HEK293 (cell line): Measurements from ENCODE around the gene CHMP4B.

ENCODE experiments used
- CTCF ChIA-PET: fragments of 350-600 bp; formaldehyde crosslinking; extraction: SDS; loops from one replicate; lab custom pipeline; 2021; ENCODE audit warnings: antibody characterized with exemption; lab: Yijun Ruan, JAX
- POLR2A ChIA-PET: fragments of 300-600 bp; formaldehyde crosslinking; extraction: SDS; loops from one replicate; lab custom pipeline; 2020; ENCODE audit warnings: antibody characterized with exemption, inconsistent platforms; lab: Yijun Ruan, JAX
- H3K27ac ChIP-seq: fragments of 200-500 bp; sonication (Bioruptor generic); 2 replicates; pipeline ENCODE4 v1.5.1; 2014; ENCODE audit warnings: low read depth, low read length, control low read depth, inconsistent platforms; ENCODE audit errors: extremely low read depth
- H3K36me3 ChIP-seq, 2 experiments: fragments of 200-500 bp in 1 of 2; sonication (Bioruptor generic) in 1 of 2; 1 replicate in 1 of 2; 2 replicates in 1 of 2; pipeline ENCODE4 v1.5.1; 2014 to 2017; ENCODE audit warnings: inconsistent platforms in 2 of 2, low read length in 2 of 2; ENCODE audit not compliant: control insufficient read depth in 2 of 2, insufficient read depth in 1 of 2
- H3K4me1 ChIP-seq: fragments of 200-500 bp; sonication (Bioruptor generic); 2 replicates; pipeline ENCODE4 v1.5.1; 2014; ENCODE audit warnings: mild to moderate bottlenecking, low read length, inconsistent platforms; ENCODE audit not compliant: control insufficient read depth, insufficient read depth
- H3K4me3 ChIP-seq: 2 replicates; pipeline ENCODE4 v1.5.1; 2011; ENCODE audit warnings: low read depth, mild to moderate bottlenecking, control low read depth, low read length, moderate library complexity
- H3K9me3 ChIP-seq: fragments of 200-500 bp; sonication (Bioruptor generic); 2 replicates; pipeline ENCODE4 v1.5.1; 2014; ENCODE audit warnings: low read depth, low read length, inconsistent platforms; ENCODE audit not compliant: control insufficient read depth, insufficient read depth
- GLI4 ChIP-seq: fragments of 450-650 bp; formaldehyde crosslinking; IDR thresholded peaks from 2 replicates; pipeline ENCODE4 v1.5.1; 2016; ENCODE audit warnings: missing biosample characterization, missing genetic modification characterization
- IKZF3 ChIP-seq: fragments of 450-650 bp; IDR thresholded peaks from 2 replicates; pipeline ENCODE4 v1.5.0; 2018; ENCODE audit warnings: missing biosample characterization, mild to moderate bottlenecking, missing genetic modification characterization, moderate library complexity
- MEIS1 ChIP-seq: sonication (generic); formaldehyde crosslinking; IDR thresholded peaks from 2 replicates; pipeline ENCODE4 v1.8.1; 2022; ENCODE audit warnings: missing genetic modification reagents, mild to moderate bottlenecking, borderline replicate concordance
- PRDM4 ChIP-seq: fragments of 450-650 bp; formaldehyde crosslinking; IDR thresholded peaks from 2 replicates; pipeline ENCODE4 v1.5.1; 2017; ENCODE audit warnings: missing biosample characterization, missing genetic modification characterization
- ZBTB7A ChIP-seq: fragments of 450-650 bp; formaldehyde crosslinking; IDR thresholded peaks from 2 replicates; pipeline ENCODE4 v1.5.1; 2016; ENCODE audit warnings: low read depth, missing biosample characterization, missing genetic modification characterization
- ZFP37 ChIP-seq: fragments of 450-650 bp; formaldehyde crosslinking; IDR thresholded peaks from 2 replicates; pipeline ENCODE4 v1.5.1; 2016; ENCODE audit warnings: missing biosample characterization, missing genetic modification characterization
- ZIC2 ChIP-seq: fragments of 450-650 bp; formaldehyde crosslinking; IDR thresholded peaks from 2 replicates; pipeline ENCODE4 v1.5.1; 2016; ENCODE audit warnings: missing biosample characterization, missing genetic modification characterization
- ZNF138 ChIP-seq: fragments of 450-650 bp; formaldehyde crosslinking; IDR thresholded peaks from 2 replicates; pipeline ENCODE4 v1.5.1; 2016; ENCODE audit warnings: missing biosample characterization, missing genetic modification characterization, borderline replicate concordance
- ZNF155 ChIP-seq: fragments of 450-650 bp; formaldehyde crosslinking; IDR thresholded peaks from 2 replicates; pipeline ENCODE4 v1.5.1; 2016; ENCODE audit warnings: missing biosample characterization, missing genetic modification characterization
- ZNF202 ChIP-seq: fragments of 450-650 bp; formaldehyde crosslinking; IDR thresholded peaks from 2 replicates; pipeline ENCODE4 v1.5.1; 2016; ENCODE audit warnings: missing biosample characterization, missing genetic modification characterization, borderline replicate concordance
- ZNF24 ChIP-seq: fragments of 450-650 bp; formaldehyde crosslinking; IDR thresholded peaks from 2 replicates; pipeline ENCODE4 v1.5.1; 2016; ENCODE audit warnings: missing biosample characterization, missing genetic modification characterization
- ZNF341 ChIP-seq: fragments of 450-650 bp; formaldehyde crosslinking; IDR thresholded peaks from 2 replicates; pipeline ENCODE4; 2016; ENCODE audit warnings: low read depth, missing biosample characterization, missing genetic modification characterization
- ZNF398 ChIP-seq: fragments of 450-650 bp; formaldehyde crosslinking; IDR thresholded peaks from 2 replicates; pipeline ENCODE4 v1.5.1; 2017; ENCODE audit warnings: missing biosample characterization, missing genetic modification characterization
- ZNF548 ChIP-seq: fragments of 450-650 bp; formaldehyde crosslinking; IDR thresholded peaks from 2 replicates; pipeline ENCODE4 v1.5.1; 2016; ENCODE audit warnings: missing biosample characterization, missing genetic modification characterization
- ZNF558 ChIP-seq: fragments of 450-650 bp; formaldehyde crosslinking; IDR thresholded peaks from 2 replicates; pipeline ENCODE4 v1.5.1; 2016; ENCODE audit warnings: missing biosample characterization, missing genetic modification characterization
- ZNF571 ChIP-seq: fragments of 450-650 bp; formaldehyde crosslinking; IDR thresholded peaks from 2 replicates; pipeline ENCODE4 v1.5.0; 2017; ENCODE audit warnings: missing biosample characterization, missing genetic modification characterization
- ZNF629 ChIP-seq: fragments of 450-650 bp; formaldehyde crosslinking; IDR thresholded peaks from 2 replicates; pipeline ENCODE4 v1.5.1; 2017; ENCODE audit warnings: missing biosample characterization, missing genetic modification characterization
- ZNF654 ChIP-seq: fragments of 450-650 bp; formaldehyde crosslinking; IDR thresholded peaks from 2 replicates; pipeline ENCODE4 v1.5.1; 2016; ENCODE audit warnings: low read depth, missing biosample characterization, missing genetic modification characterization
- ZNF843 ChIP-seq: fragments of 450-650 bp; formaldehyde crosslinking; IDR thresholded peaks from 2 replicates; pipeline ENCODE4 v1.5.1; 2016; ENCODE audit warnings: missing biosample characterization, missing genetic modification characterization
- TF ChIP-seq, protein P1 (sequence below): fragments of 450-650 bp; formaldehyde crosslinking; IDR thresholded peaks from 2 replicates; pipeline ENCODE4 v1.5.1; 2016; ENCODE audit warnings: missing biosample characterization, missing genetic modification characterization

Gene CHMP4B

GRCh38 chr20:33830371-33830770 lies 19.2 kb downstream of the CHMP4B start:
- Histone ChIP-seq H3K27ac (no peak overlapping the region), H3K4me3 (no peak overlapping the region)
- POLR2A ChIA-PET: interaction anchor here (0.9 kb wide), 1 partner anchor 39 kb away, joined by 3 read pairs; no protein-coding TSS in a partner anchor
- TF ChIP-seq, protein P1, sequence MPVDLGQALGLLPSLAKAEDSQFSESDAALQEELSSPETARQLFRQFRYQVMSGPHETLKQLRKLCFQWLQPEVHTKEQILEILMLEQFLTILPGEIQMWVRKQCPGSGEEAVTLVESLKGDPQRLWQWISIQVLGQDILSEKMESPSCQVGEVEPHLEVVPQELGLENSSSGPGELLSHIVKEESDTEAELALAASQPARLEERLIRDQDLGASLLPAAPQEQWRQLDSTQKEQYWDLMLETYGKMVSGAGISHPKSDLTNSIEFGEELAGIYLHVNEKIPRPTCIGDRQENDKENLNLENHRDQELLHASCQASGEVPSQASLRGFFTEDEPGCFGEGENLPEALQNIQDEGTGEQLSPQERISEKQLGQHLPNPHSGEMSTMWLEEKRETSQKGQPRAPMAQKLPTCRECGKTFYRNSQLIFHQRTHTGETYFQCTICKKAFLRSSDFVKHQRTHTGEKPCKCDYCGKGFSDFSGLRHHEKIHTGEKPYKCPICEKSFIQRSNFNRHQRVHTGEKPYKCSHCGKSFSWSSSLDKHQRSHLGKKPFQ (tag by site-specific recombination): no peak
- TF ChIP-seq PRDM4 (tag by site-specific recombination) (no peak), ZIC2 (tag by site-specific recombination) (0 out of 2 replicates have a peak, but pooled peaks have one; percentile 12), ZNF629 (tag by site-specific recombination) (no peak)
- TF ChIP-seq, all 188 proteins: peak for 1
- peaks cover 0 to 3% of the 10 kb centered on the region in 2 experiments; a peak in 2 of 3 replicates for H3K36me3 ChIP-seq
- H3K9me3 ChIP-seq: no peaks in the 10 kb centered on the region
- CTCF ChIA-PET: interaction anchor here (0.6 to 1.0 kb wide), 3 partner anchors 33 to 292 kb away, joined by 3 to 4 read pairs (median 4); no protein-coding TSS in a partner anchor
- peaks cover 26% of the 10 kb centered on the region for H3K4me1 ChIP-seq

- Histone ChIP-seq H3K4me3 (no peak overlapping the region), H3K36me3 (peaks cover 0 to 3% of the 10 kb centered on the region in 2 experiments; a peak in 2 of 3 replicates), H3K4me1 (peaks cover 21% of the 10 kb centered on the region), H3K9me3 (no peaks in the 10 kb centered on the region), H3K27ac (no peak overlapping the region; the same call in 1 of the 2 replicates)
- TF ChIP-seq ZNF138 (tag by site-specific recombination) (no peak), IKZF3 (tag by site-specific recombination) (peak; percentile 51; the same call in 1 of the 2 replicates)
- CTCF ChIA-PET: interaction anchor here (0.7 kb wide), 1 partner anchor 259 kb away, joined by 3 read pairs; no protein-coding TSS in a partner anchor
- POLR2A ChIA-PET: no interaction called here
These were observed 21.1 kb downstream of the CHMP4B start for GRCh38 chr20:33832103-33832804.

DNA sequence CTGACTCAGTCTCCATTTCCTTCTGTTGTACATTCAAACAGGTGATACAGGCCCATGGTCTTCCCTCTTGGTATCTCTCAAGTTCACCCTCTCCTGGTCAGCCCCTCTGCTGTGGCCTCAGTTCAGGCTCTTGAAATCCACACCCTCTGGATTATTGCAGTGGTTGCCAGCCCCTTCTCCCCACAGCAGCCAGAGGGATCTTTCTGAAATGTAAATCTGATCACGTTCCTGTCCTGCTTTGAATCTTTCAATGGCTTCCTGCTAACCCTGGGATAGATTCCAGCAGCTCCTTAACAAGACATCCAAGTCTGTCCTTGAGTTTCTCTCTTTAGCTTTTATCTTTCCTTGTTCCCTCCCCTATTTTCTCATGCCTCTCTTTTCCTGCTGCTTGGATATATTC lies 22.2 kb downstream of the CHMP4B start:
- ChIA-PET CTCF (interaction anchor here (0.5 kb wide), 1 partner anchor 100 kb away, joined by 4 read pairs; no protein-coding TSS in a partner anchor), POLR2A (no interaction called here)
- H3K36me3 ChIP-seq: peaks cover 0 to 3% of the 10 kb centered on the region in 2 experiments; a peak in 2 of 3 replicates
- peaks cover 18% of the 10 kb centered on the region for H3K4me1 ChIP-seq
- H3K9me3 ChIP-seq: no peaks in the 10 kb centered on the region
- no peak overlapping the region for H3K27ac ChIP-seq
- TF ChIP-seq GLI4 (tag by site-specific recombination) (no peak), ZNF341 (tag by site-specific recombination) (peak; percentile 69)
- no peak overlapping the region for H3K4me3 ChIP-seq

DNA sequence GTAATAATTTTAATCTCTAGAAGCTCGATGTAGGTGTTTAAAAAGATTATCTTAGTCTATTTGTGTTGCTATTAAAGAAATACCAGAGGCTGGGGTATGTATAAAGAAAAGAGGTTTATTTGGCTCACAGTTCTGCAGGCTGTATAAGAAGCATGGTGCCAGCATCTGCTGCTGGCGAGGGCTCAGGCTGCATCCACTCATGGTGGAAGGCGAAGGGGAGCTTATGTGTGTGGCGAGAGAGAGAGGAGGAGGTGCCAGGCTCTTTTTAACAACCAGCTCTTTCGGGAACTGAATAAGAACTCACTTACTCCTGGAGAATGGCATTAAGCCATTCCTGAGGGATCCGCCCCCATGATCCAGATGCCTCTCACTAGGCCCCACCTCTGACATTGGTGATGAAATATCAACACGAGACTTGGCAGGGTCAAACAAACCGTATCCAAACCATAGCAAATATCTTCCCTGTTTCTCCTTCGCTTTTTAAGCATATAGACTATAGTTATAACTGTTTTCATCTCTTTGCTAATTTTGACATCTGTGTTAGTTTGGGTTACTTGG lies 24.5 kb downstream of the CHMP4B start:
- Histone ChIP-seq H3K4me3 (no peak overlapping the region), H3K27ac (no peak overlapping the region), H3K4me1 (peaks cover 12% of the 10 kb centered on the region), H3K36me3 (peaks cover 0 to 3% of the 10 kb centered on the region in 2 experiments; a peak in 2 of 3 replicates), H3K9me3 (no peaks in the 10 kb centered on the region)
- POLR2A ChIA-PET: interaction anchor here (0.5 kb wide), 1 partner anchor 1386 kb away, joined by 4 read pairs; no protein-coding TSS in a partner anchor
- CTCF ChIA-PET: interaction anchor here (0.6 kb wide), 1 partner anchor 470 kb away, joined by 3 read pairs; no protein-coding TSS in a partner anchor
- TF ChIP-seq ZFP37 (tag by site-specific recombination) (no peak), ZNF654 (tag by site-specific recombination) (no peak), ZNF202 (tag by site-specific recombination) (no peak), ZNF24 (tag by site-specific recombination) (no peak), ZNF843 (no peak), ZNF548 (tag by site-specific recombination) (no peak), MEIS1 (CRISPR knock-in tag) (no peak), ZBTB7A (tag by site-specific recombination) (no peak), ZNF571 (tag by site-specific recombination) (no peak), ZNF398 (no peak), ZNF155 (tag by site-specific recombination) (no peak), ZNF558 (no peak)
